A673 (cell line): Measurements from ENCODE around the gene MALL.

ENCODE experiments used
- CTCF ChIP-seq: fragments of 300-800, 200-600 bp; sonication (generic); conservative IDR thresholded peaks from 2 replicates; pipeline ENCODE4 v1.5.1; 2017; ENCODE audit warnings: low read depth, mild to moderate bottlenecking, antibody characterized with exemption, low read length, moderate library complexity, mixed read lengths
- EZH2 ChIP-seq: fragments of 200-600 bp; sonication (generic); IDR thresholded peaks from 2 replicates; pipeline ENCODE4 v1.6.1; 2017; ENCODE audit warnings: borderline replicate concordance, low read depth, mild to moderate bottlenecking, mixed read lengths, antibody characterized with exemption, low read length; ENCODE audit not compliant: poor library complexity, severe bottlenecking

GRCh38 chr2:110149330-110150220 lies 34.0 kb upstream of the MALL start:
- TF ChIP-seq CTCF (no peak), EZH2 (no peak)
